Parathyroid adenoma (tissue), 2 donors: ENCODE data around the gene SLC39A13.

Experiments used
- H2AFZ ChIP-seq: fragments of 300-600 bp; sonication (generic); one replicate; pipeline ENCODE4 v1.7.0; 2017; ENCODE audit warnings: antibody characterized with exemption, mild to moderate bottlenecking
- H3K27ac ChIP-seq: fragments of 300-600 bp; sonication (generic); one replicate; pipeline ENCODE4 v1.7.0; 2017
- H3K27me3 ChIP-seq: fragments of 300-600 bp; sonication (generic); one replicate; pipeline ENCODE4 v1.7.0; 2017; ENCODE audit warnings: low read length; ENCODE audit not compliant: control insufficient read depth, insufficient read depth
- H3K36me3 ChIP-seq: fragments of 300-600 bp; sonication (generic); one replicate; pipeline ENCODE4 v1.7.0; 2017; ENCODE audit warnings: low read length; ENCODE audit not compliant: control insufficient read depth, insufficient read depth
- H3K4me1 ChIP-seq: fragments of 300-600 bp; sonication (generic); one replicate; pipeline ENCODE4 v1.7.0; 2017; ENCODE audit warnings: control low read depth
- H3K4me2 ChIP-seq: fragments of 300-600 bp; sonication (generic); one replicate; pipeline ENCODE4 v1.7.0; 2017; ENCODE audit warnings: low read length
- H3K4me3 ChIP-seq: fragments of 300-600 bp; sonication (generic); one replicate; pipeline ENCODE4 v1.7.0; 2017; ENCODE audit warnings: low read depth, low read length
- H3K79me2 ChIP-seq: fragments of 300-600 bp; sonication (generic); one replicate; pipeline ENCODE4 v1.7.0; 2017; ENCODE audit warnings: control low read depth
- H3K9ac ChIP-seq: fragments of 300-600 bp; sonication (generic); one replicate; pipeline ENCODE4 v1.7.0; 2017; ENCODE audit warnings: mild to moderate bottlenecking
- H3K9me3 ChIP-seq: fragments of 300-600 bp; sonication (generic); one replicate; pipeline ENCODE4 v1.7.0; 2017; ENCODE audit warnings: low read length; ENCODE audit not compliant: control insufficient read depth
- TF ChIP-seq, protein P1 (sequence below): fragments of 300-600 bp; sonication (generic); IDR thresholded peaks from one replicate; pipeline ENCODE4 v1.7.0; 2017; ENCODE audit warnings: antibody characterized with exemption, mild to moderate bottlenecking
- donor health status: primary hyperparathyroidism.

The SLC39A13 gene

DNA sequence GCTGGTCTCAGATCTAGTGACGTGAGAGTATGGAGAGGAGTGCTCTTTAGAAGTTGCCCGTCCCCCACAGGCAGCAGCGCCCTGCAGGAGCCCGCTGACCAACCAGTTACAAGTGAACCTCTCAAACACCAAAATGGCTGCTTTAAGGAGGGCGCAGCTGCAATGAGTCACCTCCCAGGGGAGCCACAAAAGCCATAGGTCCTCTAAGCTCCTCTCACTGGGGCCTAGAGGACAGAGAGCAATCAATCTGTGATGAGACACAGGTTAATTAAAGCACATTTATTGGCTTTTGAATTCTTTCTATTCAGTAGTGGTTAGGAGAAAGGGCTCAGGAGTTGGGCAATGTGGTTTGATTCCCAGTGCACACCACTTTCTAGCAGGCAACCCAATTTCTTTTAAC lies 56.1 kb downstream of the SLC39A13 start:
- Histone ChIP-seq H3K36me3 (no peaks in the 10 kb centered on the region), H2AFZ (no peak overlapping the region), H3K9ac (no peak overlapping the region), H3K4me2 (no peak overlapping the region), H3K4me1 (peaks cover 4% of the 10 kb centered on the region), H3K9me3 (no peaks in the 10 kb centered on the region), H3K4me3 (no peak overlapping the region), H3K79me2 (peaks cover 4% of the 10 kb centered on the region), H3K27ac (no peak overlapping the region), H3K27me3 (no peaks in the 10 kb centered on the region)
- TF ChIP-seq, protein P1, sequence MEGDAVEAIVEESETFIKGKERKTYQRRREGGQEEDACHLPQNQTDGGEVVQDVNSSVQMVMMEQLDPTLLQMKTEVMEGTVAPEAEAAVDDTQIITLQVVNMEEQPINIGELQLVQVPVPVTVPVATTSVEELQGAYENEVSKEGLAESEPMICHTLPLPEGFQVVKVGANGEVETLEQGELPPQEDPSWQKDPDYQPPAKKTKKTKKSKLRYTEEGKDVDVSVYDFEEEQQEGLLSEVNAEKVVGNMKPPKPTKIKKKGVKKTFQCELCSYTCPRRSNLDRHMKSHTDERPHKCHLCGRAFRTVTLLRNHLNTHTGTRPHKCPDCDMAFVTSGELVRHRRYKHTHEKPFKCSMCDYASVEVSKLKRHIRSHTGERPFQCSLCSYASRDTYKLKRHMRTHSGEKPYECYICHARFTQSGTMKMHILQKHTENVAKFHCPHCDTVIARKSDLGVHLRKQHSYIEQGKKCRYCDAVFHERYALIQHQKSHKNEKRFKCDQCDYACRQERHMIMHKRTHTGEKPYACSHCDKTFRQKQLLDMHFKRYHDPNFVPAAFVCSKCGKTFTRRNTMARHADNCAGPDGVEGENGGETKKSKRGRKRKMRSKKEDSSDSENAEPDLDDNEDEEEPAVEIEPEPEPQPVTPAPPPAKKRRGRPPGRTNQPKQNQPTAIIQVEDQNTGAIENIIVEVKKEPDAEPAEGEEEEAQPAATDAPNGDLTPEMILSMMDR = no peak
